ENCODE measurements around the gene FUT3.

DNA sequence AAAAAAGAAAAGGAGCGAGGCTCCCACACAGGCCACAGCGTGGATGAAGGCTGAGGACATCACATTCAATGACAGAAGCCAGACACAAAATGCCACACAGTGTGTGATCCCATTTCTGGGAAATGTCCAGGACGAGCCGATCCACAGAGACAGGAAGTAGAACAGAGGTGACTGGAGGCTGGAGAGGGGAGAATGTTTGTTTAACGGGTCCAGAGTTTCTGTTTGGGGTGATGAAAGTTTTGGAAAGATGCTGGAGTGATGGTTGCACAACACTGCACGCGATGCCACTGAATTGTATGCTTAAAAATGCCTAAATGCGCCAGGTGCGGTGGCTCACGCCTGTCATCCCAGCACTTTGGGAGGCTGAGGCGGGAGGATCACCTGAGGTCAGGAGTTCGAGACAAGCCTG, 19.7 kb upstream of the FUT3 start:
- TF ChIP-seq CTCF (IDR thresholded peaks at IDR 0.05), result no peak
- TF ChIP-seq POLR2A (IDR thresholded peaks at IDR 0.05), result no peak
- TF ChIP-seq POLR2AphosphoS5 (IDR thresholded peaks at IDR 0.05), result peak in 2 of 3 donors; percentile 48 to 93

Measured in stomach (tissue), 4 donors.